Measurements from ENCODE around the gene MYOD1.

Gene MYOD1

GRCh38 chr11:17734986-17735817 lies 15.8 kb downstream of the MYOD1 start:
- DNase-seq (ENCODE audit: low read depth in 2 of 2), result peak in 1 of 2 donors; percentile 38

DNA sequence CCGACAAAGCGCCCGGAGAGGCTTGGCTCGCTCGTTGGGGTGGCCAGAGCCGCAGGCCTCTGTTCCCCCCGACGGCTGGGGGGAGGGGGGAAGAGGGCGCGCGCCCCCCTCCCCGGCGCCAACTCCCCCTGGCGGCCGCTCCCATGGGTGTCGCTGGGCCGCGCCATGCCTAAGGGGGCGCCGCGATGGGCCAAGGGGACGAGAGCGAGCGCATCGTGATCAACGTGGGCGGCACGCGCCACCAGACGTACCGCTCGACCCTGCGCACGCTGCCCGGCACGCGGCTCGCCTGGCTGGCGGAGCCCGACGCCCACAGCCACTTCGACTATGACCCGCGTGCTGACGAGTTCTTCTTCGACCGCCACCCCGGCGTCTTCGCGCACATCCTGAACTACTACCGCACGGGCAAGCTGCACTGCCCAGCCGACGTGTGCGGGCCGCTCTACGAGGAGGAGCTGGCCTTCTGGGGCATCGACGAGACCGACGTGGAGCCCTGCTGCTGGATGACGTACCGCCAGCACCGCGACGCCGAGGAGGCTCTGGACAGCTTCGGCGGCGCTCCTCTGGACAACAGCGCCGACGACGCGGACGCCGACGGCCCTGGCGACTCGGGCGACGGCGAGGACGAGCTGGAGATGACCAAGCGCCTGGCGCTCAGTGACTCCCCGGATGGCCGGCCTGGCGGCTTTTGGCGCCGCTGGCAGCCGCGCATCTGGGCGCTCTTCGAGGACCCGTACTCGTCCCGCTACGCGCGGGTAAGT lies 16.6 kb downstream of the MYOD1 start:
- DNase-seq (ENCODE audit: low read depth in 2 of 2), result no peak

- no peak for DNase-seq (ENCODE audit: low read depth in 2 of 2)
Measured at GRCh38 chr11:17736579-17736893, 17.2 kb downstream of the MYOD1 start.

- DNase-seq (ENCODE audit: low read depth in 2 of 2), result no peak
Measured at GRCh38 chr11:17736930-17737817, 17.8 kb downstream of the MYOD1 start.

DNA sequence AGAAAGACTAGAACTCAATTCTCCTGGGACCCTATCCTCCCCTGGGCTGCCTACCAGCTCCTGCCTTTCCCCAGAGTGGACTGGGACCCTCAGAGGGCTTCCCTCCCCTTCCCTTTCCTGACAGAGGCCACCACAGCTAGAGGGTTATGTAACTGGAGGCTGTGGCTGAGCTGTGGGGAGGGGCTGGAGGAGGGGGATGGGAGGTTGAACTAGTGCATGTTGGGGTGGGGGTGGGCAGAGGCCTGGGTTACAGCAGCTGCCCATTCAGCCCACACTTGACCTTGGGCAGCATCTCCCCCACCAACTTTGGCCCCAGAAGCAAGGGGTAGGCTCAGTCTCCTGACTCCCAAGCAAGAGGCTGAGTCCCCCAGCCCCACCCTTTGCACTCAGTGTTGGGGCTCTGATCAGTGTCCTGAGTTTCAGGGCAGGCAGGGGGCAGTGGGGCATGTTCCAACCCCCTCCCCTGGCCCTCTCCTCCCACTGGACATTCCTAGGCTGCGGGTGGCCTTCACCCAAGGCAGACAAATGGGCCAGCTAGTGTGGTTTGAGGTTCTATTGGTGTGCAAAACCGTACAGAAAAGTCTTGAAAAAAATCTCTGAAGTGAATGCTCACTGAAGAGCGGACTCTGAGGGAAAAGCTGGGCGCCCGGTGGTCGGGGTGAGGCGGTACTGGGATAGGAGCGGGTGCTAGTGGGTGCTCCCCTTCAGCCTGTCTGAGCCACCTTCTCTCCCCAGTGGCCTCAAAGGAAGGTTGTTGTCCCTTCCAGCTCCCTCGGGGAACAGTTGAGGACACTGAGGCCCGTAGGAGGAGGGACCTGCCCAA lies 19.0 kb downstream of the MYOD1 start:
- no peak for DNase-seq (ENCODE audit: low read depth in 2 of 2)

GRCh38 chr11:17739945-17740338 lies 20.6 kb downstream of the MYOD1 start:
- no peak for DNase-seq (ENCODE audit: low read depth in 2 of 2)

- DNase-seq (ENCODE audit: low read depth in 2 of 2), result no peak
Measured at GRCh38 chr11:17740649-17741235, 21.4 kb downstream of the MYOD1 start.

GRCh38 chr11:17741487-17741886 lies 22.1 kb downstream of the MYOD1 start:
- DNase-seq (ENCODE audit: low read depth in 2 of 2), result no peak

- no peak for DNase-seq (ENCODE audit: low read depth in 2 of 2)
Measured at GRCh38 chr11:17742019-17742418, 22.6 kb downstream of the MYOD1 start.

- DNase-seq (ENCODE audit: low read depth in 2 of 2), result no peak
Measured at GRCh38 chr11:17743026-17743807, 23.8 kb downstream of the MYOD1 start.

DNA sequence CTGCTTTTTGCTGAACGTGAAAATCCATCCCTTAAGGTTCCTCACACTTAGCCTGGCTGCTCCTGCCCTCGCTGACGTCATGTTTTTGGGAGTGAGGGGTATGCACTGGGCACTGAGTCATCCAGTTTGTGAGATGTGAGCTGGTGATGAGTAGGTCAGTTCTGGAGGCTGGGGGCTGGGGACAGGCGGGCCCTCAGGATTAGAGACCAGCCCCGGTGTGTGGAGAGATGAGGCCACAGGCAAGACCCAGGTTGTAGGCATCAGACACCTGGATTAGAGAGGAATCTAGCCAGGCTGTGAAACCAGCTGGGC lies 24.4 kb downstream of the MYOD1 start:
- DNase-seq (ENCODE audit: low read depth in 2 of 2), result no peak

DNA sequence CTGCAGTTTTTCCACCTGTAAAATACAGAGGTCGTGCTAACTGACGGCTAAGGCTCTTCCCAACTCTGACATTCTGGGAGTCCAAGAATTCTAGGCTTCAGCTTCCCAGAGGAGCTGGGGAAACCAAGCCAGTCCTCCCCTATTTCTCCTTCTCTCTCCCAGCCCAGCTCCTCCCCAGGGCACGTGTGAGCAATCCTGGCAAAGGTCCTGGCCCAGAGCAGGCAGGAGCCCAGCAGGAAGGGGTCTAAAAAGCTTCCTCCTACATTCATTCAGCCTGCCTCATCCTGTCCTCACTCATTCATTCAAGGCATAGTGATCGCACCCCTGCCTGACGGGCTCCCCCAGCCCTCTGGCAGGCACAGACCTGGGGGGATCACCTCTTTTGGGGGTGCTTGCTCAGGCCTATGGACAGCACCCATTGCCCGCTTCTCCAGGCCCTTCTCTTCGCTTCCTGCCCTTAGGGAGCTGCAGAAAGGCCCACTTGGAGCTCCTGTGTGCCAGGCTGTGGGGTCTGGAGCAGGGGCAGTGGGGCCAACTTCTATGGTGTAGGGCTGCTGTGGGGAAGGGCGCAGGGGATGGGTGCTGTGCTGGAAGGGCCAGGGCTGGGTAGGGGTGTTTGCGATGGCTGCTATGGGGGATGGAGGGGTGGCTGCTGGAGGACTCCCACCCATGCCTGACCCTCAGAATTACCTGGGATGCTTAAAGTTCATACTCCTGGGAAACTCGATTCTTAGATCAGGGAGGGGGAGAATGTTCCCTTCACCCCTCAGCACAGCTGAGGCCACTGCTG lies 25.0 kb downstream of the MYOD1 start:
- DNase-seq (ENCODE audit: low read depth in 2 of 2), result no peak

DNA sequence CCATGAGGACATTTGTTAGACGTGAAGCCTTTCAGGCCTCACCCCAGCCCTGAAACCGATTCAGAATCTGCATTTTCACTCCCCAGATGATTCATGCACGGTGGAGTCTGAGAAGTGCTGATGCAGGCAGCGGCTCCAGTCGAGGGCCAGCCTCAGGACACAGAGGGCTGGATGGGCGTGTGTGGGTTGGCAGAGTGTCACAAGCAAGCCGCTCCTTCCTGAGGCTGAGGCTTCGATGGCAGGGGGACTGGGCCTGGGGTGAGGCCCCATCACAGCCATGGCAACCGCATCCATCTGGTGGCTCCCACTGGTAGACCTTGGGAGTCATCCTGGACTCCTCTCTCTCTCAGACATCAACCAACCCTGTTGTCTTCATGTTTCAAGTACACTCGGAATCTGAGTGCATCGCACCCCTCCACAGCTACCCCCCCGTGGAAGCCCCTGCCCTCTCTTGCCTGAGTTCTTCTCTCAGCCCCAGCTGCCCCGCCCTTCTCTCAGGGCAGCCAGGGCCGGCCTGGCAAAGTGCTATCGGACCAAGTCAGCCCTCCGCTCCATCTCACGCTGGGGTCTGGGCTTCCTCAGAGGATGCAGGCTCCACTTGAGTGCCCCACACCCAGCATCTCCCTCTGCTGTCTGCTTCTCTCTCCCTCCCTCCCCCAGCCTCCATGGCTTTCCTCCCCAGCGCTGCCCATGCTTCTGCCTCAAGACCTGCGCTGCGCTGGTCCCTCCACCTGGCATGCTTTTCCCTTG lies 25.8 kb downstream of the MYOD1 start:
- DNase-seq (ENCODE audit: low read depth in 2 of 2), result no peak

- no peak for DNase-seq (ENCODE audit: low read depth in 2 of 2)
Measured at GRCh38 chr11:17746096-17746495, 26.7 kb downstream of the MYOD1 start.

GRCh38 chr11:17747131-17747955 lies 28.0 kb downstream of the MYOD1 start:
- DNase-seq (ENCODE audit: low read depth in 2 of 2), result no peak

GRCh38 chr11:17748044-17748443 lies 28.7 kb downstream of the MYOD1 start:
- DNase-seq (ENCODE audit: low read depth in 2 of 2), result no peak

- DNase-seq (ENCODE audit: low read depth in 2 of 2), result no peak
Measured at GRCh38 chr11:17748761-17749721, 29.7 kb downstream of the MYOD1 start.
